Left lung (tissue), 10 donors: ENCODE results near the gene CHSY1. TPM values are rescaled to one million over a fixed set of nuclear protein-coding genes. Genes with fewer than 3 reads are reported as not detected.

Experiments
- ATAC-seq: fragments of 200-7000 bp; cut with Tn5 transposase; one replicate; pipeline ENCODE4 v1.9.1; 2020; ENCODE audit warnings: moderate library complexity
- DNase-seq, 4 donors: peaks; one replicate each; pipeline ENCODE4 v3.0.0-alpha.2; 2013 to 2020
- H3K27ac ChIP-seq, 2 donors: fragments of 200-600 bp; sonication (generic) in 1 of 2; one replicate each; pipeline versions ENCODE4 v1.5.0 to v1.8.0; 2020 to 2021
- H3K27me3 ChIP-seq, 2 donors: fragments of 200-600 bp; sonication (generic) in 1 of 2; one replicate each; pipeline versions ENCODE4 v1.5.0 to v1.8.0; 2020 to 2021
- H3K36me3 ChIP-seq, 2 donors: fragments of 200-600 bp; sonication (generic) in 1 of 2; one replicate each; pipeline versions ENCODE4 v1.5.0 to v1.8.0; 2020 to 2021
- H3K4me1 ChIP-seq, 2 donors: fragments of 200-600 bp; one replicate each; pipeline ENCODE4 v1.8.0; 2021
- H3K4me3 ChIP-seq, 2 donors: fragments of 200-600 bp; sonication (generic) in 1 of 2; one replicate each; pipeline versions ENCODE4 v1.5.0 to v1.8.0; 2020 to 2021; ENCODE audit warnings: mild to moderate bottlenecking in 1 of 2
- H3K9me3 ChIP-seq, 2 donors: fragments of 200-600 bp; sonication (generic) in 1 of 2; one replicate each; pipeline versions ENCODE4 v1.5.0 to v1.8.0; 2020 to 2021
- CTCF ChIP-seq, 2 donors: fragments of 200-600 bp; sonication (generic) in 1 of 2; IDR thresholded peaks; one replicate each; pipeline versions ENCODE4 v1.5.0 to v1.8.0; 2021; ENCODE audit warnings: antibody characterized with exemption in 2 of 2
- intact Hi-C, 2 donors: fragments of 100-400 bp; cut with DNase I; formaldehyde crosslinking; loops; one replicate each; pipeline versions ENCODE4 v1.11.2 to v1.14.2; 2022
- polyA plus RNA-seq, 6 donors: library from polyadenylated mRNA; unstranded; fragments of 120-200 nt; gene quantifications; one replicate each; pipeline ENCODE4 v1.2.1, GENCODE V29; 2013; ENCODE audit not compliant: insufficient read length in 6 of 6
- total RNA-seq, 2 donors: library from RNA; stranded (reverse); fragmentation: NEBNext Ultra II Directional; extraction: Animal tissue kit (Norgen Biotek cat#: 25700); gene quantifications; one replicate each; pipeline ENCODE4 v1.2.1, GENCODE V29; 2021
- donor health status: DM: no; HTN: yes; CAD: no.
- donor health status: DM: no; HTN: no; CAD: no.

The CHSY1 gene
- total and polyA plus RNA-seq, 8 donors = 33.3 to 61.5 (median 51.5) TPM

GRCh38 chr15:101193120-101193644 is 58.7 kb downstream of the CHSY1 start:
- ATAC-seq (peak; percentile 30), DNase-seq (no peak)
- intact Hi-C loops = loop anchor here in 1 of 2 donors (10.0 kb wide), 1 partner anchor 52 kb away; no protein-coding TSS in a partner anchor

GRCh38 chr15:101192081-101192480 is 59.8 kb downstream of the CHSY1 start:
- peaks cover 34 to 97% of the 10 kb centered on the region in 2 donors for H3K4me1 ChIP-seq
- intact Hi-C loops = loop anchor here in 1 of 2 donors (10.0 kb wide), 1 partner anchor 53 kb away; no protein-coding TSS in a partner anchor
- no peaks in the 10 kb centered on the region for H3K27me3 ChIP-seq
- H3K9me3 ChIP-seq = no peaks in the 10 kb centered on the region
- H3K36me3 ChIP-seq = no peaks in the 10 kb centered on the region
- DNase-seq (no peak), ATAC-seq (no peak)
- TF ChIP-seq CTCF (IDR thresholded peaks at IDR 0.05) = no peak
- peak overlapping the region; percentile 51 to 74 for H3K27ac ChIP-seq
- H3K4me3 ChIP-seq = no peak overlapping the region

More at GRCh38 chr15:101193120-101193644, 58.7 kb downstream of the CHSY1 start:
- no peaks in the 10 kb centered on the region for H3K9me3 ChIP-seq
- no peak for TF ChIP-seq CTCF (IDR thresholded peaks at IDR 0.05)
- H3K27ac ChIP-seq = peak overlapping the region; percentile 51 to 74
- no peaks in the 10 kb centered on the region for H3K36me3 ChIP-seq
- H3K4me3 ChIP-seq = no peak overlapping the region
- no peaks in the 10 kb centered on the region for H3K27me3 ChIP-seq
- peaks cover 30 to 97% of the 10 kb centered on the region in 2 donors for H3K4me1 ChIP-seq

GRCh38 chr15:101191242-101191641 is 60.6 kb downstream of the CHSY1 start:
- intact Hi-C loops = loop anchor here in 1 of 2 donors (10.0 kb wide), 1 partner anchor 54 kb away; no protein-coding TSS in a partner anchor
- H3K4me1 ChIP-seq = peaks cover 38 to 95% of the 10 kb centered on the region in 2 donors

GRCh38 chr15:101190092-101190595 is 61.7 kb downstream of the CHSY1 start:
- H3K4me3 ChIP-seq = no peak overlapping the region
- H3K4me1 ChIP-seq = peaks cover 38 to 89% of the 10 kb centered on the region in 2 donors
- H3K27me3 ChIP-seq = no peaks in the 10 kb centered on the region
- peak overlapping the region; percentile 69 to 84 for H3K27ac ChIP-seq
- DNase-seq (no peak), ATAC-seq (no peak)
- H3K9me3 ChIP-seq = no peaks in the 10 kb centered on the region
- intact Hi-C loops = loop anchor here in 1 of 2 donors (10.0 kb wide), 1 partner anchor 55 kb away; no protein-coding TSS in a partner anchor
- H3K36me3 ChIP-seq = no peaks in the 10 kb centered on the region
- TF ChIP-seq CTCF (IDR thresholded peaks at IDR 0.05) = no peak

More at GRCh38 chr15:101191242-101191641, 60.6 kb downstream of the CHSY1 start:
- ATAC-seq (no peak), DNase-seq (no peak)
- H3K27me3 ChIP-seq = no peaks in the 10 kb centered on the region
- no peak overlapping the region for H3K4me3 ChIP-seq
- peak overlapping the region in 1 of 2 donors; percentile 84 for H3K27ac ChIP-seq
- no peak for TF ChIP-seq CTCF (IDR thresholded peaks at IDR 0.05)
- no peaks in the 10 kb centered on the region for H3K36me3 ChIP-seq
- H3K9me3 ChIP-seq = no peaks in the 10 kb centered on the region

GRCh38 chr15:101189409-101190091 is 62.3 kb downstream of the CHSY1 start:
- no peaks in the 10 kb centered on the region for H3K27me3 ChIP-seq
- peak overlapping the region; percentile 69 to 84 for H3K27ac ChIP-seq
- no peak overlapping the region for H3K4me3 ChIP-seq
- no peak for TF ChIP-seq CTCF (IDR thresholded peaks at IDR 0.05)
- intact Hi-C loops = loop anchor here in 1 of 2 donors (10.0 kb wide), 1 partner anchor 55 kb away; no protein-coding TSS in a partner anchor
- ATAC-seq (no peak), DNase-seq (peak in 2 of 4 donors; percentile 71 to 72)
- H3K9me3 ChIP-seq = no peaks in the 10 kb centered on the region
- peaks cover 33 to 89% of the 10 kb centered on the region in 2 donors for H3K4me1 ChIP-seq
- no peaks in the 10 kb centered on the region for H3K36me3 ChIP-seq
